Measurements from ENCODE around the gene MAGI2.

Gene MAGI2

GRCh38 chr7:78417180-78417853 lies 1036.2 kb downstream of the MAGI2 start:
- no peak overlapping the region for H2BK15ac ChIP-seq (ENCODE audit: low read depth, poor library complexity, severe bottlenecking)
- no peak overlapping the region for H3K14ac ChIP-seq (ENCODE audit: low read length in 2 of 2)
- H3K18ac ChIP-seq (ENCODE audit: low read depth in 1 of 2, low read length in 2 of 2) = no peak overlapping the region
- no peak overlapping the region for H4K8ac ChIP-seq (ENCODE audit: low read length)
- H3K9me3 ChIP-seq (ENCODE audit: control insufficient read depth, low read length) = no peaks in the 10 kb centered on the region
- H3K4me2 ChIP-seq (ENCODE audit: low read length, poor library complexity, severe bottlenecking) = no peak overlapping the region
- DNase-seq = no peak
- WGBS = 70% methylated on average over 2 of the region's 4 CpGs
- H3K4me1 ChIP-seq (ENCODE audit: control insufficient read depth, insufficient read depth, low read depth, low read length) = no peaks in the 10 kb centered on the region
- no peak overlapping the region for H2AFZ ChIP-seq (ENCODE audit: low read depth, low read length)
- no peak overlapping the region for H3K9ac ChIP-seq (ENCODE audit: low read length)
- no peaks in the 10 kb centered on the region for H3K27me3 ChIP-seq (ENCODE audit: control insufficient read depth in 1 of 2, insufficient read depth in 1 of 2, low read length in 2 of 2)
- H3K36me3 ChIP-seq (ENCODE audit: control insufficient read depth in 1 of 2, insufficient read depth in 2 of 2, low read depth in 1 of 2, low read length in 2 of 2) = no peaks in the 10 kb centered on the region
- no peak overlapping the region for H3K27ac ChIP-seq (ENCODE audit: low read length, poor library complexity, severe bottlenecking)
- H2BK12ac ChIP-seq (ENCODE audit: low read length in 2 of 2) = no peak overlapping the region
- H3K4me3 ChIP-seq (ENCODE audit: insufficient read depth in 1 of 2, low read depth in 1 of 2, low read length in 2 of 2) = no peak overlapping the region
- no peak overlapping the region for H2BK5ac ChIP-seq (ENCODE audit: low read depth, low read length, poor library complexity, severe bottlenecking)
- H4K91ac ChIP-seq (ENCODE audit: low read length) = no peak overlapping the region
- H3K23ac ChIP-seq (ENCODE audit: low read length in 2 of 2) = no peak overlapping the region
- no peaks in the 10 kb centered on the region for H3K79me1 ChIP-seq (replicated peaks; ENCODE audit: low read length, poor library complexity, severe bottlenecking)
- no peak overlapping the region for H2AK5ac ChIP-seq (ENCODE audit: low read length, severe bottlenecking)
- no peak overlapping the region for H3K4ac ChIP-seq (ENCODE audit: low read depth in 1 of 2, low read length in 2 of 2)
- no peak overlapping the region for H2BK120ac ChIP-seq (ENCODE audit: low read depth, low read length)

GRCh38 chr7:78413568-78413967 lies 1039.9 kb downstream of the MAGI2 start:
- no peak overlapping the region for H2AK5ac ChIP-seq (ENCODE audit: low read length, severe bottlenecking)
- no peaks in the 10 kb centered on the region for H3K79me1 ChIP-seq (replicated peaks; ENCODE audit: low read length, poor library complexity, severe bottlenecking)
- H3K14ac ChIP-seq (ENCODE audit: low read length in 2 of 2) = no peak overlapping the region
- H4K8ac ChIP-seq (ENCODE audit: low read length) = no peak overlapping the region
- no peak overlapping the region for H3K4me3 ChIP-seq (ENCODE audit: insufficient read depth in 1 of 2, low read depth in 1 of 2, low read length in 2 of 2)
- no peak overlapping the region for H3K4me2 ChIP-seq (ENCODE audit: low read length, poor library complexity, severe bottlenecking)
- DNase-seq = no peak
- H3K27me3 ChIP-seq (ENCODE audit: control insufficient read depth in 1 of 2, insufficient read depth in 1 of 2, low read length in 2 of 2) = no peaks in the 10 kb centered on the region
- H3K36me3 ChIP-seq (ENCODE audit: control insufficient read depth in 1 of 2, insufficient read depth in 2 of 2, low read depth in 1 of 2, low read length in 2 of 2) = no peaks in the 10 kb centered on the region
- H2AFZ ChIP-seq (ENCODE audit: low read depth, low read length) = no peak overlapping the region
- H3K27ac ChIP-seq (ENCODE audit: low read length, poor library complexity, severe bottlenecking) = no peak overlapping the region
- H3K4ac ChIP-seq (ENCODE audit: low read depth in 1 of 2, low read length in 2 of 2) = no peak overlapping the region
- no peak overlapping the region for H3K23ac ChIP-seq (ENCODE audit: low read length in 2 of 2)
- H3K4me1 ChIP-seq (ENCODE audit: control insufficient read depth, insufficient read depth, low read depth, low read length) = no peaks in the 10 kb centered on the region
- H3K9ac ChIP-seq (ENCODE audit: low read length) = no peak overlapping the region
- no peak overlapping the region for H3K18ac ChIP-seq (ENCODE audit: low read depth in 1 of 2, low read length in 2 of 2)
- H2BK5ac ChIP-seq (ENCODE audit: low read depth, low read length, poor library complexity, severe bottlenecking) = no peak overlapping the region
- 77% methylated on average over 3 of the region's 3 CpGs for WGBS
- no peak overlapping the region for H2BK120ac ChIP-seq (ENCODE audit: low read depth, low read length)
- no peaks in the 10 kb centered on the region for H3K9me3 ChIP-seq (ENCODE audit: control insufficient read depth, low read length)
- no peak overlapping the region for H4K91ac ChIP-seq (ENCODE audit: low read length)
- no peak overlapping the region for H2BK12ac ChIP-seq (ENCODE audit: low read length in 2 of 2)
- no peak overlapping the region for H2BK15ac ChIP-seq (ENCODE audit: low read depth, poor library complexity, severe bottlenecking)

DNA sequence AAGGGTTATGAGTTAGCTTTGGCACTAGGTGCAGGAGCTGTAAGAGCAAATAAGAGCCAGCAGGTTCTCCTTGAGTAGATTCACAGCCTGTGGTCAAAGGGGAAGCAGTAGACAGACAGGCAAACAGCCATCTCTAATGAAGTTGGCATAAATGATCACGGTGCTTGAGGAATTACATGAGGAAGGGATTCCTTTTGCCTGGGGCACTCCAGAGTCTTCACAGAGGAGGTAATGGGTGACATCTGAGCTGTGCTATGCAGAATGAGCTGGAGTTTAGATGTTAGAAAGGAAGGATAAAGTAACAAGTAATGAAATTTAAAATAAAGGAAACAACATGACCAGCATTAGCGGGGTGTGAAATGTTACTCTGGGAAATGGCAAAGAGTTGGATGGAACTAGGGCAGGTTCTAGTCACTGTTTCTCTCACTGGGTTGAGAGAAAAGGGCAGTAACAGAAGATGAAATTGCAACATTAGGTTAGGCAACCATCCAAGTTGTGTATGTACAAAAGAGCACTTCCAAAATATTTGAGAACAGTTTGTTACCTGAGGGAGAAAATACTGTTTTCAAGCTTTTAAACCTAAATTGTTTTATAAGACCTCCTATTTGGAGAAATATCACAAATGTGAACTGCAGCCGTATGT lies 1041.1 kb downstream of the MAGI2 start:
- H3K23ac ChIP-seq (ENCODE audit: low read length in 2 of 2) = no peak overlapping the region
- H3K4ac ChIP-seq (ENCODE audit: low read depth in 1 of 2, low read length in 2 of 2) = no peak overlapping the region
- no peaks in the 10 kb centered on the region for H3K9me3 ChIP-seq (ENCODE audit: control insufficient read depth, low read length)
- H4K91ac ChIP-seq (ENCODE audit: low read length) = peak overlapping the region; percentile 59
- WGBS = 97% methylated on average over 2 of the region's 3 CpGs
- no peak overlapping the region for H2BK15ac ChIP-seq (ENCODE audit: low read depth, poor library complexity, severe bottlenecking)
- no peak overlapping the region for H3K27ac ChIP-seq (ENCODE audit: low read length, poor library complexity, severe bottlenecking)
- no peak overlapping the region for H3K4me3 ChIP-seq (ENCODE audit: insufficient read depth in 1 of 2, low read depth in 1 of 2, low read length in 2 of 2)
- no peak for DNase-seq
- H4K8ac ChIP-seq (ENCODE audit: low read length) = no peak overlapping the region
- no peak overlapping the region for H3K14ac ChIP-seq (ENCODE audit: low read length in 2 of 2)
- H3K9ac ChIP-seq (ENCODE audit: low read length) = no peak overlapping the region
- no peaks in the 10 kb centered on the region for H3K4me1 ChIP-seq (ENCODE audit: control insufficient read depth, insufficient read depth, low read depth, low read length)
- no peaks in the 10 kb centered on the region for H3K27me3 ChIP-seq (ENCODE audit: control insufficient read depth in 1 of 2, insufficient read depth in 1 of 2, low read length in 2 of 2)
- no peak overlapping the region for H2AFZ ChIP-seq (ENCODE audit: low read depth, low read length)
- H2AK5ac ChIP-seq (ENCODE audit: low read length, severe bottlenecking) = no peak overlapping the region
- no peaks in the 10 kb centered on the region for H3K36me3 ChIP-seq (ENCODE audit: control insufficient read depth in 1 of 2, insufficient read depth in 2 of 2, low read depth in 1 of 2, low read length in 2 of 2)
- H2BK12ac ChIP-seq (ENCODE audit: low read length in 2 of 2) = no peak overlapping the region
- H3K4me2 ChIP-seq (ENCODE audit: low read length, poor library complexity, severe bottlenecking) = no peak overlapping the region
- H2BK5ac ChIP-seq (ENCODE audit: low read depth, low read length, poor library complexity, severe bottlenecking) = no peak overlapping the region
- H3K18ac ChIP-seq (ENCODE audit: low read depth in 1 of 2, low read length in 2 of 2) = no peak overlapping the region
- H3K79me1 ChIP-seq (replicated peaks; ENCODE audit: low read length, poor library complexity, severe bottlenecking) = no peaks in the 10 kb centered on the region
- H2BK120ac ChIP-seq (ENCODE audit: low read depth, low read length) = no peak overlapping the region

GRCh38 chr7:78407031-78407430 lies 1046.4 kb downstream of the MAGI2 start:
- Histone ChIP-seq H4K91ac (ENCODE audit: low read length) (no peak overlapping the region), H3K18ac (ENCODE audit: low read depth in 1 of 2, low read length in 2 of 2) (no peak overlapping the region), H2AFZ (ENCODE audit: low read depth, low read length) (no peak overlapping the region), H3K9ac (ENCODE audit: low read length) (no peak overlapping the region), H3K14ac (ENCODE audit: low read length in 2 of 2) (no peak overlapping the region), H3K9me3 (ENCODE audit: control insufficient read depth, low read length) (no peaks in the 10 kb centered on the region), H3K27ac (ENCODE audit: low read length, poor library complexity, severe bottlenecking) (no peak overlapping the region), H3K4me2 (ENCODE audit: low read length, poor library complexity, severe bottlenecking) (no peak overlapping the region), H2BK5ac (ENCODE audit: low read depth, low read length, poor library complexity, severe bottlenecking) (no peak overlapping the region), H3K23ac (ENCODE audit: low read length in 2 of 2) (no peak overlapping the region), H3K27me3 (ENCODE audit: control insufficient read depth in 1 of 2, insufficient read depth in 1 of 2, low read length in 2 of 2) (no peaks in the 10 kb centered on the region), H3K4me3 (ENCODE audit: insufficient read depth in 1 of 2, low read depth in 1 of 2, low read length in 2 of 2) (no peak overlapping the region), H3K4me1 (ENCODE audit: control insufficient read depth, insufficient read depth, low read depth, low read length) (no peaks in the 10 kb centered on the region), H2BK15ac (ENCODE audit: low read depth, poor library complexity, severe bottlenecking) (no peak overlapping the region), H3K36me3 (ENCODE audit: control insufficient read depth in 1 of 2, insufficient read depth in 2 of 2, low read depth in 1 of 2, low read length in 2 of 2) (no peaks in the 10 kb centered on the region), H2AK5ac (ENCODE audit: low read length, severe bottlenecking) (no peak overlapping the region), H4K8ac (ENCODE audit: low read length) (no peak overlapping the region), H3K79me1 (replicated peaks; ENCODE audit: low read length, poor library complexity, severe bottlenecking) (no peaks in the 10 kb centered on the region), H2BK12ac (ENCODE audit: low read length in 2 of 2) (no peak overlapping the region), H2BK120ac (ENCODE audit: low read depth, low read length) (no peak overlapping the region), H3K4ac (ENCODE audit: low read depth in 1 of 2, low read length in 2 of 2) (no peak overlapping the region)
- 98% methylated on average over 2 of the region's 3 CpGs for WGBS
- DNase-seq = no peak
